HG02642 (cell line): ENCODE results near the gene NRP1.

Experiments
- ATAC-seq: cut with Tn5 transposase; IDR thresholded peaks from one replicate; pipeline ENCODE4 v1.9.1; 2021; ENCODE audit warnings: mild to moderate bottlenecking; ENCODE audit not compliant: unreplicated experiment, poor library complexity

NRP1 gene

GRCh38 chr10:33352175-33352574 is 17.7 kb upstream of the NRP1 start:
- no peak for ATAC-seq

DNA sequence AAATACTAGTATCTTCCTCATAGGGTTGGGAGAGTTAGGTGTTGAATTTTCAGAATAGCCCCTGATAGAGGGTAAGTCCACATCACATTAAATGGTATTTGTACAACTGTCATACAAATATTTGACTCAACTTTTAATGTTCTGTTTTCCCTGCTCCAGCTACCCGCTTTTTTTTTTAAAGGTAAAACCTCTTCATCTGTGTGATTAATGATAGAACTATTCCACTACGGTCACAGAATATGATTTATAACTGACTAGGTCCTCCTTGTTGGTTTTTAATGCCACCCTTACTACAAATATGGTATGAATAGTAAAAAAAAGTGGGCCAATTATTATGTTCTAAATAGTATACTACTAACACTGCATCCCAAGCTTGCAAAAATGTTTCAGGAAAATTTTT is 15.6 kb upstream of the NRP1 start:
- ATAC-seq, result no peak

DNA sequence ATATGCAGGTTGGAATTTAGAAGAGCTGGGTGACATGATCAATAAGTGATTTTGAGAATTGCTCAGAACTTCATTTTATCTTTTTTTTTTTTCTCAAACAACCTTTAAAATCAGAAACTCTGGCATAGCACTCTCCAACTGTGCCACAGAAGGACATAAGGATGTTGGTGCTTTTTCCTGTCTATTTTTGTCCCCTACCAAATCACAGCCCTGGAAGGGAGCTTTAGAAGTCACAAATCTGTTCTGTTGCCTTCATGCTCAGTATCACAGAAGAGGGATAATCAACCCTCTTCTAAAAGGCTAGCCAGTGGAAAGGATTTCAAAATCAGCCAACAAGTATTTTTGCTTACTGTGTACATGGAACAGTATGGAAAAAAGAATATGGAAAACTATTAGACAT is 14.8 kb upstream of the NRP1 start:
- ATAC-seq, result no peak

DNA sequence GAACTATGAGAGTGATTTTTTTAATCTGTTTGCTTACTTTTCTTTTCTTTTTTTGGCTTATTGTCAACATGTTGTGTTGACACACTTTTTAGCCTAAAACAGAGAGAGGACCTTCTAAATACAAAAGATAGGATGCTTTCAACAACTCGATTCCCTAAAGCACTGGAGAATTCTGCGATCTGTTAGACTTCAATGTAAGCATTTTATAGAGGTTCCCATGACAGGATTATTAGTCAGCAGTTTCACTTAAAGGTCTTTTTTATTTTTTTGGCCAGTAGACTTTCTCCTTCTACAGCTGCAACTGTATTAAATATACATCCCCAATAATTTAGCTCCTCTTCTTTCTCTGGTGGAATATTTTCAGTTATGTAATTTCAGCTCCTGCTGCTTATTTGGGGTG is 12.7 kb upstream of the NRP1 start:
- no peak for ATAC-seq

DNA sequence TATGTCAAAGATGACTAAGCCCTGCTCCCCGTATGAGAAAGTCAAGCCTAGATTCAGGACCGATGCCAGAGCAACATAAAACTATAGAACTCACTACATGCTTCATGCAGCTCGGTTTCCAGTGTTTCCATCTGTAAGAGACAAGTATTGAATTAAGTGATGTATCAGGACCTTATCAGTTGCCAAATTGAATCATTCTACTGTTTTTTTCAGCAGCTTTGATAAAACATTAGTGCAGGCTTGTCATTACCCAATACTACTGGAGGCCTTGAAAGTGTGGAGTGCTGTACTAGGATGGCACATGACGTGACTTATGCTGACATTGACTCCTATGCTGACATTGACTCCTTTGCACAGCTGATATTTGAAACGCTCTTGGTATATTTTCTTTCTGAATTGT is 10.8 kb upstream of the NRP1 start:
- no peak for ATAC-seq

GRCh38 chr10:33344676-33345075 is 10.2 kb upstream of the NRP1 start:
- ATAC-seq, result no peak

GRCh38 chr10:33341637-33342036 is 7.2 kb upstream of the NRP1 start:
- no peak for ATAC-seq

- no peak for ATAC-seq
These were observed 3.0 kb upstream of the NRP1 start for GRCh38 chr10:33337326-33337957.

DNA sequence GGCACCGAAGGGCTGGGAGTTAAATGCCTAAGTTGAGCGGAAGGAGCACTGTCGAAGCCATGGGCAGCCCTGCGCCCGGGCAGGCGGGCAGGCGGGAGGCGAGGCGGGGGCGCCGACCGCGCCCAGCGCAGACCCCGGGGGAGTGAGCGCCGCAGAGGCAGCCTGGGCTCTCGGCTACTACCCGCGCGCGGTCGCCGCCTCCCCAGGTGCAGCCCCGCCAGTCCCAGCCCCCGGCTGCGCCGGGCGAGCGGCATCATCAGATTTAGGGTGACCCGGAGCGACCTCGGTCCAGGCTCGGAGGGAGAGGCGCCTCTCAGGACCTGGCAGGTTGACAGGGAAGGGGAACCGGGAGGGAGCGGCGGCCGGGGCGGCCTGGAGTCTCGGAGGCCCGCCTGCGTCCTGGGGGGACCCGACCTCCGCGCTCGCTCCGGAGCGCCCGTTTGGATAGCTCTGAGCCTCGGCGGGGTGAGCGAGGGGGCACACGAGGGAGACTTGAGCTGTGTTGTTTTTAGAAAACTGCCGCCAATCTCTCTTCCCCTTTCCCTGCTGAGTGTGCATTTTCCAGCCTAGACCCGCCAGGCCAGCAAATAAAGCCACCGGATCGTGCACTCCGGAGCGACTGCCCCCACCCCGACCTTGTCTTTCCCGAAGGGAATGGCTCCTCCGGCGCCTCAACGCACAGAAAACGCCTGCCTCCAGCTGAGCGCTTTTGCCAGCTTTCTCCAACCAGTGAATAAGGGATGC is 2.3 kb upstream of the NRP1 start:
- ATAC-seq, result no peak

DNA sequence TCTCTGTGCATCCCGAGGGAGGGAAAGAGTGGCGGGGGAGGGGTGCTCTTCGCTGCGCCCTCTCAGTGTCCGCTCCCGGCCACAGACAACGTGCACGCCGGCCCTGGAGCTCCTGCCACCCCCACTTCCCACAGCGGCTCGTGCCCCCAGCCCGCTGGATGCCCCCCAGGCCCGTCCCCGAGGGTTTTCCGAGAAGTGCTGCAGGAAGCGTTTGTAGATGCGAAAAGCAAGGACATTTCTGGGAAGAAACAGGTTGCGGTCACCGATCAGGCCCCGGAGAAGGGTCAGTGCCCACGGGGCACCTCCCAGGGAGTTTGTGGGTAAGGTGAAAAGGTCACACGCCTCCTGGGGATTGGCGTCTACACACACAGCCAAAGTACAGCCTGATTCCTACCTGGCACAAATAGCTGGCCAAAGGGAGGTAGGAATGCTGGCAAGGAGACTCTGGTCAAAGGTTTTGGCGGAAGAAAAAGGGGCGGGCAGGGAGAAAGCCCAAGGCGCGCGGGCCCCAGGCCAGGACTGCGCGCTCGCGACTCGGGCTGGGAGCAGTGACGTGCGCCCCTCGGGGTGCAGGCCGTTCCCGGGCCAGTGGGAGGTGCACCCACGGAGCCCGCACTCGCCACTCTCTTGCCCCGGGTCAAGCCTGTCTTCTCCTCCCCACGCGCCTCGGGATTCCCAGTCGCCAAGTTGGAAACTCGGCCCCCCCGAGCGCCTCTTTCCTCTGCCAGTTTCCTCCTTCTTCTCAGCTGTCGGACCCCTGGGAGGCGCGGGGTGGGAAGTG is 1.5 kb upstream of the NRP1 start:
- ATAC-seq, result no peak

DNA sequence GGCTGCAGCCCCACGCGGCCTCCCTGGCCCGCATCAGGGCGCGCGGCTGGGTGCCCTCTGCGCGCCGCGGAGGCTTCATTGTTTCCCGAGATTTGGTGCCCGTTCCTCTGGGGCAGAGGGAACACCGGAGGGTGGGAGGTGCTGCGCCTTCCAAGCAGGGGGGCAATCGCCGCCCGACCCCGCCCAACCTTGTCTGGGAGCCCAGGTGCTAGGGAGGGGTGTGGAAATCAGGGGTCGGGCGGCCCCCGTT is 1.0 kb upstream of the NRP1 start:
- no peak for ATAC-seq

DNA sequence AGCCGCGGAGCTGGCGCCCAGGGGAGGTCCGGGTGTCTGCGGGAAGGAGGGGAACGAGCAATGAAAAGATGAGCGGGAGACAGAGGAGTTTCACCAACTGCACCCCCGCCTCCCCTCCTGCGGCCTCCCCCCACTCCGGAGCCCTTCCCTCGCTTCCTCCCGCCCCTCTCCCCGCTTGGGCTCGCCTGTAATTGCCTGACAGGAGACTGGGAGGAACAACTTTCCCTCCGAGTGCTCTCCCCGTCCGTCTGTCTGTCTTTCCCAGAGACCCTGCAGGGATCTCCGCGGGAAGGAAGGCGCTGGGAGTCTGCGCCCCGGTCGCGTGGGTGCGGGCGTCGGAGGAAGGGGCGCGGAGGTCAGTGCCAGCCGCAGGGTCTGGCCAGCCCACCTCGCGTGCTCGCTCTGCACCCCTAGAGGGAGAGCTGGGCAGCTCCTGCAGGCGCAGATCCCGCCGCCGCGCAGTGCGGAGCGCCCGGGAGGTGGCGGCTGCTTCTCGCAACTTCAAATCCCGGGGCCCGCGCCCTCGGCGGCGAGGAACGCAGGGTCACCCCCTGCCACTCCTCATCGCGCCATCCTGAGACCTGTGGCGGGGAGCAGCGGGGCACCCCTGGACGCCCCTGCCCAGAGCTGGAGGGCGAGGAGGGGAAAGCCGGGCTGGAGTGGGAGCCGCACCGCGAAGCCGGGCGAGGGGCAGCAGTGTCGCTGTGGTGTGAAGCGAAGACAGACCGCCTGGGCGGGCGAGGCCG is 511 bp upstream of the NRP1 start:
- no peak for ATAC-seq

- ATAC-seq, result peak; percentile 38
These were observed 986 bp downstream of the NRP1 start for GRCh38 chr10:33333260-33334101.

DNA sequence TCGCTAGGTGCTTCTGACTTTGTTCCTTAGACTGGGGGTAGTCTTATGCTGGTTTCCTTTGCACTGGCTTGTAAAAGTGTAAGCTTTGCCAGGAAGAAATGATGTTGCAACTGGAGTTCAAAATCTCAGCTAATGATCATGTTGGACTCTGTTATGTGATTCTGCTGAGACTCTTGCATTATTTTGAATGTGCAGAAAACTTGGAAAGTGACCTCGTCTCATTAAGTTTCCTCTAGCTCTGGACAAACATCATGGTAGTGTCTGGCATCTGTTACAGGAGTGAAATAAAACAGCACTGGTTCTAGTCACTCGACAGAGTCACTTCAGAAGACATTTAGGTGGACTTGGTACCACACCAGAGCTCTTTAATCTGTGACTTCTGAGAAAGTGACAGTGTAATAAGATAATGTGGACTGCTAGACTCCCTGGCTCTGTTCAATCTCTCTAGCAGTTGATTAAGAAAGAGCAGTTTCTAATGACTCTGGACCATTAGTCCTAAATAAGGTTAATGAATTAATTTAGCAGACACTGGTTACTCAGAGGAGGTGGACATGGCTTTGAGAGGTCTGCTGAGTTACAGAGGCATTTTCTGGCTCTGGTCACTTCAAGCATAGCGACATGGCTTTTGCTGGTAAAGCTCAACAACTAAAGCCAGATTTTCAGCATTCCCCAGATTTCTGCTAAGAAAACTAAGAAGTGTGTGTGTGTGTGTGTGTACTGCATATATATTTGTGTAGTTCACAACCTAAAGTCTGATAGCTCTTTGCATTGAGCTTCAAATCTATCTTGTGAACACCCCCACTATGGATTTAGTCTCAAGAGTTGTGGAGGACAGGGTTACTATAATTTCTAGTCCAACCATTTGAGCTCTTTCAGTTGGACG is 2.0 kb downstream of the NRP1 start:
- no peak for ATAC-seq

GRCh38 chr10:33331379-33331694 is 3.1 kb downstream of the NRP1 start:
- ATAC-seq, result no peak

DNA sequence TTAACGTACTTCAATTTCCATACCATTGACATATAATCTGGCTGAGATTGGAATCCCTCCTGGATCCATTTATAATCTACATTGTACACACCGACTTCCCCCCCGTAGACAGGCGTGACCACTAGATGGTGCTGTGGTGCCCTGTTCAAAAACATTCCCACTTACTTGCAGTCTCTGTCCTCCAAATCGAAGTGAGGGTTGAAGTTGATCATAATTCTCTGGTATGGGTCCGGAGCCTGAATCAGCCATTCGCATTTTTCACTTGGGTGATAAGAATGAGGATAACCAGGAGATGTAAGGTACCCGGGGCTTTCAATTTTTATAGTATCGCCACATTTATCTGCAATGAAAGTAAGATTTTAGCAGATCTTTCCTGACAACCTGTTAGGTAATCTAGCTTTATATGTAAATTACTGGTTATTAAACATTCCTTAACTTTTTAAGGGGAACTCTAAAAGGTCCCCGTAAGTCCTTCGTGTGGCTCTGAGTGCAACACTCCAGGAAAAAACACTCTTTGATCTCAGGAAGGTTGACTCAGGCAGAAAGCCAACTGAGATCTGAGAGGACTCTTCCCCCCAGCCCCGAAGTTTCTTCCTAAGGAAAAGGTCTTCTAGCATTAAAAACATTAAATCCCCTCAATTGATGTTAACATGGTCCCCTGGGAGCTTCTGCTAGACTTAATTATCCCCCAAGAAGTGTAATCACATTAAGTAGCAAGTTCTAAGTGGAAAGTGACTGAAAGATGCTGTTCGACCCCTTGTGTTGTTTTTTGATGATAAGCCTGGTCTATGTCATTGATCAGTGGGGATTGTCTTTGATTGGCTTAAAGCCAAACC is 3.7 kb downstream of the NRP1 start:
- ATAC-seq, result peak; percentile 54

DNA sequence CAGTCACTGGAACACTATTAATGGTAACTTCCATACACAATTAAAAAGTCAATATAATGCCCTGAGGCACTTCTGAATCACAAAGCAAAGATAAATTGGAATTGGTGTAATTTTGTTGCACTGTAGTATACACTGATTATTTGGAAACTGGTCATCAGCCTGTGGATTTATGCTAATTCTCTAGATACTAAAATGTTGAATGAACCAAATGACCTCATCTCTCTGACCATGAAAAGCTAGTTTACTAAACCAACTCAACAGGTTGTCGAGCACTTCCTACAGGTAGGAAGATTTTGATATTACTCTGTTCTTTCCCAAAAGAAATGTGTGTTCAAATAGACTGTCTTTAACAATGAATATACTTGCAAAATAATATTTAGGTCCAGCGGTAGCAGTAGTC is 5.3 kb downstream of the NRP1 start:
- no peak for ATAC-seq

DNA sequence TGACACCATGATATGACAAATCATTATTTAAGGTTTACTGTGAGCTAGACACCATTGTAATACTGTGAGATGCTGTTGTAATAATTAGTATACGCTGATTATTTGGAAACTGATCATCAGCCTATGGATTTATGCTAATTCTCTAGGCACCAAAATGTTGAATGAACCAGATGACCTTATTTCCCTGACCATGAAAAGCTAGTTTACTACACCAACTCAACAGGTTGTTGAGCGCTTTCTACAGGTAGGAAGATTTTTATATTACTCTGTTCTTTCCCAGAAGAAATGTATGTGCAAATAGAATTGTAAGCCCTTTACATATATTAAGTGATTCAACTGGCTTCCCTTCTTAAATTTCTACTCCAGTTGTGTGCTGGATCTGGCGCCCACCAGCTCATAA is 6.2 kb downstream of the NRP1 start:
- no peak for ATAC-seq

DNA sequence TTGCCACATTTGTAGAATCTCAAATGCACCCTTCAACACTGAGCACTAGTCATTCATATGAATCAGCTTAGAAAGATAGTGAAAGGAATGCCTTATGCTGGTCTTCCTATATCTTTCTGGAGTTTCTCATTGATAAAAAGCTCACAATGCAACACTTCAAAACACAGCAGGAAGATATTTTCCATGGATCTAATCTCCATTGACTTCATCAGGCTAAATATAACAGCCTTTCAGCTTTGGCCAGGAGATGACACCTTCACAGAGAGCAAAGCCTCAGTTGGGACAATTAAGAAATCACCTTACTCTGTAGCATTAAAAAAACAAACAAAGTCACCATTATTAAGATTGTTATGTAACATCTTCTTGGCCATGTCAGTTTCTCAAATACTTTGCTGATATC is 6.7 kb downstream of the NRP1 start:
- no peak for ATAC-seq
